IMR-90 (cell line): ENCODE results near the gene PPARD. TPM values are rescaled to one million over a fixed set of nuclear protein-coding genes. Genes with fewer than 3 reads are reported as not detected.

Source experiments
- ATAC-seq: fragments of 200-7000 bp; cut with Tn5 transposase; 2 replicates; pipeline ENCODE4 v1.9.1; 2020; ENCODE audit warnings: low read depth, mild to moderate bottlenecking, moderate library complexity
- BruUV-seq: library from RNA; stranded (reverse); fragments of 400-500 nt; replicated peaks from 2 replicates; lab custom pipeline; 2021; lab: Mats Ljungman, UMichigan
- CTCF ChIA-PET: fragments of 300-600 bp; formaldehyde crosslinking; extraction: SDS; loops from one replicate; lab custom pipeline; 2021; ENCODE audit warnings: antibody characterized with exemption; lab: Yijun Ruan, JAX
- POLR2A ChIA-PET: fragments of 300-600 bp; sonication (Branson Sonifier 250); formaldehyde crosslinking; loops from one replicate; lab custom pipeline; 2022; ENCODE audit warnings: antibody characterized with exemption; ENCODE audit not compliant: unreplicated experiment; lab: Charles Lee
- DNase-seq: peaks from one replicate; pipeline ENCODE4 v3.0.0; 2013
- H2AFZ ChIP-seq: replicated peaks from 2 replicates; pipeline ENCODE3; 2013; ENCODE audit warnings: low read length, mild to moderate bottlenecking; ENCODE audit not compliant: poor library complexity
- H2AK5ac ChIP-seq: 2 replicates; pipeline ENCODE4 v1.6.1; 2013; ENCODE audit warnings: low read depth, low read length, inconsistent platforms
- H2AK9ac ChIP-seq: replicated peaks from 2 replicates; pipeline ENCODE3; 2013; ENCODE audit warnings: mild to moderate bottlenecking, low read depth, low read length, moderate library complexity; ENCODE audit not compliant: poor library complexity
- H2BK120ac ChIP-seq: 2 replicates; pipeline ENCODE4 v1.6.1; 2013; ENCODE audit warnings: low read depth, low read length, inconsistent platforms
- H2BK15ac ChIP-seq: 3 replicates; pipeline ENCODE4 v1.6.1; 2013; ENCODE audit warnings: low read depth, low read length, inconsistent platforms
- H2BK20ac ChIP-seq: 2 replicates; pipeline ENCODE4 v1.6.1; 2013; ENCODE audit warnings: low read depth, mild to moderate bottlenecking, inconsistent platforms, low read length, moderate library complexity
- H2BK5ac ChIP-seq: 2 replicates; pipeline ENCODE4 v1.6.1; 2013; ENCODE audit warnings: mild to moderate bottlenecking, low read depth, low read length, inconsistent platforms; ENCODE audit not compliant: poor library complexity, severe bottlenecking
- H3K14ac ChIP-seq: replicated peaks from 2 replicates; pipeline ENCODE4 v1.6.1; 2013; ENCODE audit warnings: low read depth, low read length, inconsistent platforms
- H3K18ac ChIP-seq: 2 replicates; pipeline ENCODE4 v1.6.1; 2013; ENCODE audit warnings: low read depth, low read length, control low read depth
- H3K23ac ChIP-seq: 2 replicates; pipeline ENCODE4 v1.6.1; 2013; ENCODE audit warnings: low read depth, low read length, inconsistent platforms
- H3K27ac ChIP-seq: 2 replicates; pipeline ENCODE4 v1.5.1; 2013; ENCODE audit warnings: mild to moderate bottlenecking, control low read depth, low read length; ENCODE audit not compliant: insufficient read depth
- H3K27me3 ChIP-seq: 2 replicates; pipeline ENCODE4 v1.6.1; 2013; ENCODE audit warnings: low read length; ENCODE audit not compliant: control insufficient read depth, insufficient read depth
- H3K36me3 ChIP-seq: 2 replicates; pipeline ENCODE4 v1.6.1; 2013; ENCODE audit warnings: low read length, mixed read lengths; ENCODE audit not compliant: control insufficient read depth, insufficient read depth
- H3K4ac ChIP-seq: 2 replicates; pipeline ENCODE4 v1.6.1; 2013; ENCODE audit warnings: low read depth, low read length, inconsistent platforms
- H3K4me1 ChIP-seq: 2 replicates; pipeline ENCODE4 v1.6.1; 2013; ENCODE audit warnings: low read length, mixed read lengths; ENCODE audit not compliant: control insufficient read depth, insufficient read depth
- H3K4me2 ChIP-seq: 2 replicates; pipeline ENCODE4 v1.6.1; 2013; ENCODE audit warnings: low read depth, mild to moderate bottlenecking, control low read depth, low read length, moderate library complexity
- H3K4me3 ChIP-seq: 2 replicates; pipeline ENCODE4 v1.5.1; 2013; ENCODE audit warnings: low read depth, mild to moderate bottlenecking, control low read depth, low read length, moderate library complexity; ENCODE audit not compliant: insufficient read depth
- H3K56ac ChIP-seq: 2 replicates; pipeline ENCODE4 v1.6.1; 2013; ENCODE audit warnings: low read length, inconsistent platforms; ENCODE audit not compliant: insufficient read depth; ENCODE audit errors: extremely low read depth
- H3K79me1 ChIP-seq, 2 experiments: 2 replicates each; pipeline ENCODE4 v1.6.1; 2013; ENCODE audit warnings: low read length in 2 of 2, inconsistent platforms in 1 of 2, low read depth in 1 of 2
- H3K9ac ChIP-seq: 2 replicates; pipeline ENCODE4 v1.6.1; 2013; ENCODE audit warnings: low read depth, low read length, control low read depth
- H3K9me1 ChIP-seq: 2 replicates; pipeline ENCODE4 v1.6.1; 2013; ENCODE audit warnings: low read length, inconsistent platforms; ENCODE audit not compliant: insufficient read depth
- H3K9me3 ChIP-seq: 2 replicates; pipeline ENCODE4 v1.6.1; 2013; ENCODE audit warnings: low read length; ENCODE audit not compliant: control insufficient read depth, insufficient read depth
- H4K20me1 ChIP-seq: 2 replicates; pipeline ENCODE4 v1.6.1; 2013; ENCODE audit warnings: low read length, inconsistent platforms; ENCODE audit not compliant: insufficient read depth
- H4K5ac ChIP-seq: 2 replicates; pipeline ENCODE4 v1.6.1; 2013; ENCODE audit warnings: mild to moderate bottlenecking, low read depth, low read length, control low read depth
- H4K8ac ChIP-seq, 2 experiments: 2 replicates each; pipeline ENCODE4 v1.6.1; 2013; ENCODE audit warnings: low read depth in 2 of 2, low read length in 2 of 2, control low read depth in 1 of 2, inconsistent platforms in 1 of 2
- H4K91ac ChIP-seq: 2 replicates; pipeline ENCODE4 v1.6.1; 2013; ENCODE audit warnings: low read depth, low read length, inconsistent platforms; ENCODE audit not compliant: insufficient read depth
- CEBPB ChIP-seq: IDR thresholded peaks from 2 replicates; pipeline ENCODE4 v1.6.1; 2012; ENCODE audit warnings: low read depth, low read length, improper control_type of control experiment
- FOS ChIP-seq: fragments of 150-350 bp; IDR thresholded peaks from 2 replicates; pipeline ENCODE4 v1.6.1; 2016; ENCODE audit warnings: low read depth, low read length
- POLR2A ChIP-seq: IDR thresholded peaks from 2 replicates; pipeline ENCODE4 v1.6.1; 2012; ENCODE audit warnings: mild to moderate bottlenecking, low read depth, low read length
- WGBS, 2 experiments: methylation state at CpG; one replicate each; pipeline versions ENCODE4 v1.1.5 to v1.1.7; 2013; ENCODE audit warnings: missing lambda C conversion rate in 2 of 2; ENCODE audit not compliant: insufficient read length in 1 of 2; ENCODE audit errors: extremely low coverage in 2 of 2; 5-methylcytosine and 5-hydroxymethylcytosine counted together
- dilution Hi-C: fragments of 300-500 bp; cut with HindIII; formaldehyde crosslinking; loops from one replicate; pipeline ENCODE4 v1.14.3; 2018; ENCODE audit warnings: low sequenced_read_pairs; ENCODE audit not compliant: unreplicated experiment
- in situ Hi-C: fragments of 300-500 bp; cut with MboI; formaldehyde crosslinking; loops from 3 replicates; pipeline ENCODE4 v1.14.3; 2019; ENCODE audit warnings: low sequenced_read_pairs, inconsistent platforms, mixed read lengths
- intact Hi-C: fragments of 100-400 bp; cut with micrococcal nuclease; formaldehyde crosslinking; loops from 2 replicates; pipeline ENCODE4 v1.10.0; 2022
- polyA plus RNA-seq, 3 experiments: library from polyadenylated mRNA; depleted of rRNA; stranded (reverse); fragments of >200 nt; gene quantifications; 2 replicates each; pipeline ENCODE4 v1.2.3, GENCODE V29; 2012; ENCODE audit warnings: low replicate concordance in 1 of 3
- total RNA-seq: library from RNA; depleted of rRNA; stranded (reverse); fragments of >200 nt; gene quantifications from 2 replicates; pipeline ENCODE4 v1.2.3, GENCODE V29; 2012

Gene PPARD
- total and polyA plus RNA-seq, 2 of the 4 experiments (the other 2 are of a cell fraction), result 10.4 to 69.0 TPM

DNA sequence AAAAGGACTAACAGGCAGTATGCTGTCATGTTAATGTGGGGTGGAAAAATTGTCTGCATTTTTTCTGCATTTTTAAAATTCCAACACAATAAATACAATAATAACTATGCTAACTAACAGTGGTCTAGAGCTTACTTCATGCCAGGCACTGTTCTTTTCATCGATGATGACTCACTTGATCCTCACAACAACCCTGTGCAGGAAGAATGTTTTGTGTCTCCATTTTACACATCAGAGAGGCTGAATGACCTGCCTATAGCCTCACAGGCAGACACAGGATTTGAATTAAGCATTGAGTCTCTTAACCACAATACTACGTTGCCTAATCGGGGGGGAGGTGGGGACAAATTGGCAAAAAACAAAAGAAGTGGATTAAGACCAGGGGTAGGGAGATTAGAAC is 82.9 kb downstream of the PPARD start:
- H3K79me1 ChIP-seq, result peaks cover 30 to 55% of the 10 kb centered on the region in 2 experiments
- H3K36me3 ChIP-seq, result peaks cover 38% of the 10 kb centered on the region
- H2AFZ ChIP-seq, result no peak overlapping the region
- peak overlapping the region; percentile 86 for H2AK9ac ChIP-seq
- H4K5ac ChIP-seq, result peak overlapping the region; percentile 94
- peaks cover 6% of the 10 kb centered on the region for H3K9me3 ChIP-seq
- H3K14ac ChIP-seq, result peak overlapping the region; percentile 98
- H3K9me1 ChIP-seq, result peaks cover 32% of the 10 kb centered on the region
- WGBS, 2 experiments, result no CpG with 5 or more reads among the region's 3 CpGs
- peak overlapping the region; percentile 100 for H4K91ac ChIP-seq
- no peak overlapping the region for H3K4me3 ChIP-seq
- dilution Hi-C loops (no loop called here), intact Hi-C loops (no loop called here), in situ Hi-C loops (no loop called here)
- no TSS peak for BruUV-seq
- TF ChIP-seq CEBPB (peak; percentile 78), POLR2A (no peak), FOS (peak; percentile 84)
- peak overlapping the region; percentile 100 for H2AK5ac ChIP-seq
- H3K27ac ChIP-seq, result peak overlapping the region; percentile 98
- CTCF ChIA-PET, result interaction anchor here (1.0 kb wide), 1 partner anchor 10 kb away, joined by 4 read pairs; no protein-coding TSS in a partner anchor
- peak overlapping the region; percentile 99 for H2BK20ac ChIP-seq
- H3K56ac ChIP-seq, result peak overlapping the region; percentile 30; the same call in 1 of the 2 replicates
- DNase-seq (peak; percentile 96), ATAC-seq (peak; percentile 71)
- H4K20me1 ChIP-seq, result no peaks in the 10 kb centered on the region
- peak overlapping the region; percentile 92 for H3K18ac ChIP-seq
- H2BK120ac ChIP-seq, result peak overlapping the region; percentile 100
- peak overlapping the region; percentile 68 for H3K23ac ChIP-seq
- no peaks in the 10 kb centered on the region for H3K27me3 ChIP-seq
- peak overlapping the region; percentile 92; a peak in 3 of 4 replicates for H4K8ac ChIP-seq
- peak overlapping the region; percentile 100 for H2BK5ac ChIP-seq
- POLR2A ChIA-PET, result no interaction called here
- H2BK15ac ChIP-seq, result peak overlapping the region; percentile 57; the same call in 2 of the 3 replicates
- H3K4me1 ChIP-seq, result peaks cover 40% of the 10 kb centered on the region
- peak overlapping the region; percentile 100 for H3K4ac ChIP-seq
- peak overlapping the region; percentile 11; the same call in 1 of the 2 replicates for H3K9ac ChIP-seq
- 0 out of 2 replicates have a peak overlapping the region, but pooled peaks have one; percentile 9 for H3K4me2 ChIP-seq
